HG02973 (cell line): ENCODE data around the gene UCMA.
"Not testable (repeated sequence)": the region's sequence is repeated elsewhere in the genome, so short reads cannot be mapped to it uniquely, and the experiment has no call there.

Experiments used
- ATAC-seq: cut with Tn5 transposase; IDR thresholded peaks from one replicate; pipeline ENCODE4 v1.9.1; 2021; ENCODE audit warnings: moderate library complexity; ENCODE audit not compliant: unreplicated experiment

The UCMA gene

DNA sequence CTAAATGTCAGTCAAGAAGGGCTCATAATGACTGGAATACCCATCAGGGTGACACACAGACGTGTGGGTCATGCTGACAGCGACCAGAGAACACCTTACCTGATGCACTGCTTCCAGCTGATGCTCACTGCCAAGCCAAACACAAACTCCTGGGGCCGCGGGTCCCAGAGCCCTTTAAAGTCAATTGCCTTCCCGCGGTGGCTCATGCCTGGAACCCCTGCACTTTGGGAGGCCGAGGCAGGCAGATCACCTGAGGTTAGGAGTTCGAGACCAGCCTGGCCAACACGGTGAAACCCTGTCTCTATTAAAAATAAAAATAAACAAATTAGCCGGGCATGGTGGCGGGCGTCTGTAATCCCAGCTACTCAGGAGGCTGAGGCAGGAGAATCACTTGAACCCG is 562 bp upstream of the UCMA start:
- ATAC-seq, result not testable (repeated sequence)

DNA sequence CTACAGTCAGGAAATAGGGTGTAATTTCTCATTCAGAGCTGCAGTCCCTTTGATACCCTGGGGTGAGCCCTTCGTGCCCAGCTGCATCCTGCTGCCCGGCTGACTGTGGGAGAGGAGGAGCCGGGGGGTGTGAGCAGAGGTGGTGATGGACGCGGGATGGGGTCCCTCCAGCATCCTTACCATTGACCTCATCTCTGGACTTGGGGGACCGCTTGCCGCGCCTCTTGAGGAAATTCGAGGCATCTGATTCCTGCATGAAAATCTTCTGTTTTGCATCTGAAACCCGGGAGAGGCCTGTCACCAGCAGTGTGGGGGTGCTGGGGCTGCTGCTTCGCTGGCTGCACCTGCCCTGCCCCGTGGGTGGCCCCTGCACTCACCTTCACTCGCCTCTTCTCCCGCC is 816 bp downstream of the UCMA start:
- ATAC-seq, result no peak

DNA sequence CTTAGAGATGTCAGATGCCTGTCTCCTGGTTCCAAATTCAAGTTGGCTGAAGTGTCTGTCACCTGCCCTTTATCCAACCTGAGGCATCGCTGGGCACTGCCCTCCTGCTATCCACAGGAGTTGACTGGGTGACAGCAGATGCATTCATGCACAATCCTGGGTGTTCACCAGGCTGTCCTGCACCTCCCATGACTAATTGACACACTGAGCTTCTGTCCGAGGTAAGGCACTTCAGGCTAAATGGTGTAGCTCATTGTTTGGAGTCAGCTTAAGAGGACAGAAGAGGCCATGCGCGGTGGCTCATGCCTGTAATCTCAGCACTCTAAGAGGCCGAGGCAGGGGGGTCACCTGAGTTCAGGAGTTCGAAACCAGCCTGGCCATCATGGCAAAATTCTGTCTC is 2.4 kb downstream of the UCMA start:
- no peak for ATAC-seq

DNA sequence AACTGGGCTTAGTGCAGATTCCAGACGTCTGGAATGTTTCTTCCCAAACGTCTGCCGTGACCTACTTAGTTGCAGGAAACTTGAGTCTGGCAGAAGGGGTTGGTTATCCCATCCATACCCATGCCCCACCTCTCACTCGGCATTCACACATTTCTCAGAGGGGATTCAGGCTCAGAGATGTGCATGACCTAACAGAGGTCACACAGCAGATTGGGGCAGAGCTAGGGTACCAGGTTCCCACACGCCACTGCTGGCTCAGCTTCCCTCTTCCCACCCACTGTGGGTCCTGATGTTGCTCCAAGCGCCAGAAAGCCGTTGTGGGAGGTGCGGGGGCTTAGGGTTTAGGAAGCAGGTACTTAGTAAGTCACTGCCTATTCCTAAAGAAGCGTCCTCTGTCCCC is 3.0 kb downstream of the UCMA start:
- no peak for ATAC-seq

DNA sequence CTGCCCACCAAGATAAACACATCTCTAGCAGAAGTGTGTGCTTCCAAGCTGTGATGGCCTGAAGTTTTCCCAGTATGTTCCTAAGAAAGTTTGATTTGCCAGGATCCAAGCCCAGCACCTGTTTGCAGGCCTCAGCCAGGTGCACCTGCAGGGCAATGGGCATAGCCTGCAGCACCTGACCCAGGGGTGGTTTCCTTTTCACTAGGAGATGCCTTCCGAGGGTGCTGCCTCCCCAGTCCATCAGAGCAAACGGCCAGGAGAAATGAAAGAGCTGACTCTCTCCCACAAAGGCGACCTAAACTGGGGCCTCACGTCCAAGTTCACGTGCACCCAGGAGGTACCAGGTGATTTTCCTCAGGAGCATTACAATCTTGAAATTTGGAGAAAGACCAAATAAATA is 7.1 kb downstream of the UCMA start:
- no peak for ATAC-seq

DNA sequence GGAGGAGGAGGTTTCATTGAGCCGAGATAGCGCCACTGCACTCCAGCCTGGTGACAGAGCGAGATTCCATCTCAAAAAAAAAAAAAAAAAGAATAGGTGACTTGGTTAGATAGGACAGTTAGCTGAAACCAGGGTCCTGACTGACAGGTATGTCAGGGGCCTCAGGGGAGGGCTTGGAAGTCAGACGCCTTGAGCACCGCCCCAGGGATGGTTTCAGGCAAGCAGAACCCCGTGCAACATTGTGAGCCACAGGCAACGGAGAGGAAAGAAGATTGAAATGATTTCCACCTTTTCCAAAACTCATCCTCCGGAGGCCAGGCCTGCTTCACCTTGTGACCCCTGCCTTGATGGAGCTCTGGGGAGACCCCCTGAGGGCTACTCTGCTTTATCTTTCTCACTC is 8.6 kb downstream of the UCMA start:
- no peak for ATAC-seq

DNA sequence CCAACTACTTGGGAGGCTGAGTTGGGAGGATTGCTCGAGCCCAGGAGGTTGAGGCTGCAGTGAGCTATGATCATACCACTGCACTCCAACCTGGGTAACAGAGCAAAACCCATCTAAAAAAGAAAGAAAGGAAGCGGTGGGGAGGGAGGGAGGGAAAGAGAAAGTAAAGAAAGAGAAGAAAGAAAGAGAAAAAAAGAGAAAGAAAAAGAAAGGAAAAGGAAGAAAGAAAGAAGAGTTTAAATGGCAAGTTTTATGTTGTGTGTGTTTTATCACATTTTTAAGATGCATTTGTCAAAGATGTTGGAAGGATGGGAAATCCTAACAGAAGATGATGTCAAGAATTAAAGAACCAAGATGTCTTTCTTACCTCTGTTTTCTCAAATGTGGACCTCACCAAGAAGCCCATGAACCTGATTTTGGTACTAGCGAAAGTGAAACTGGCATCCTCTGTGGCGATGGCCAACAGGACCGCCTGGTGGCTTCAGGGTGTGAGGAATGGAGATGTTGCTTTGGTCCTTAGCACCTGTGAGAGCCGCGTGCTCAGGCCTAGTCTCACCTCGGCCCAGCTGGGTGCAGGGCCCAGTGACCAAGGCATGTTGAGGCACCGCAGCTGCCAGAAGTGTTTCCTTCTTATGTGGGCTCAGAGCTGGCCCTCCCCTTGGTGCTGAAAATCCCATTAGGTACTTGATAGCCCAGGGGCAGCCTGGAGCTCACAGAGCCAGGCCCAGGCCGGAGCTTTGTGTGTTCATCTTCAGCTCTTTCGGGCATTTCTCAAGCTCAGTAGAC is 9.8 kb downstream of the UCMA start:
- ATAC-seq, result no peak

DNA sequence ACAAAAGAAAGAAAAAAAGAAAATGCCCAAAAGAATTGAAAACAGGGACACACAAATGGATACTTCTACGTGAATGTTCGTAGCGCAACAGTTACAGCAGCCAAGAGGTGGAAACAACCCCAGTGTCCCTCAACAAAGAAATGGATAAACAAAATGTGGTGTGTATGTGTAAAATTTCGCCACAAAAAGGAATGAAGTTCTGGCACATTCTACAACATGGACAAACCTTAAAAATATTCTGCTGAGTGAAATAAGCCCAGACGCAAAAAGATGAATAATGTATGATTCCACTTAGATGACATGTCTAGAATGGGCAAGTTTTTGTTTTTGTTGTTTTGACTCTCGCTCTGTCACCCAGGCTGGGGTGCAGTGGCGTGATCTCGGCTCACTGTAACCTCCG is 10.9 kb downstream of the UCMA start:
- ATAC-seq, result no peak

DNA sequence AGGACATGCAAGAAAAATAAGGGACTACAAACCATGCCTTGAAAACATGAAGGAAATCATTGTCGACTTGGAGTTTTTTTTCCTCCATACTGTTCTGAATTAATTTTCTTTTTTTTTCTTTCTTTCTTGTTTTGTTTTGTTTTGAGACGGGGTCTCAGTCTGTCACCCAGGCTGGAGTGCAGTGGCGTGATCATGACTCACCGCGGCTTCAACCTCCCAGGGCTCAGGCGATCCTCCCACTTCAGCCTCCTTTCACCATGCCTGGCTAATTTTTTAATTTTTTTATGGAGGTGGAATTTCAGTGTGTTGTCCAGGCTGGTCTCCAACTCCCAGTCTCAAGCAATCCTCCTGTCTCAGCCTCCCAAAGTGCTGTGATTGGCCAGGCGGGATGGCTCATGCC is 11.6 kb downstream of the UCMA start:
- no peak for ATAC-seq

DNA sequence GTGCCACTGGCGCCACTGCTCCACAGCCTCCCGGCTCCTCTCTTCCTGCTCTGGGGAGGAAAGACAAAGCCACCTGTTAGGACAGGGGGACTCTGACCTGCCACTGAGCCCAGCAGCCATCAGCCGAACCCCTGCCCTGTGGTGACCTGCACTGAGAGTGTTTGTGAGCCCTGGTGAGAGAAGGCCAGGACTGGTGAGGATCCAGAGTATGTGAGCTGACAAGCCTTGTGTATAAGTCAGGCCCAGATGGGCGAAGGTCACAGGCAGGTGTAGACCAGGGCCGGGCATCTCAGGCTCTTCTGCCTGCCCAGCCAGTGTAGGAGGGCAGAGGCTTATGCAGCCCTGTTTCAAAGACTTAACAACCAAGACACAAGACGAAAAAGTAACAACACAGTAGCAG is 12.0 kb downstream of the UCMA start:
- ATAC-seq, result no peak

DNA sequence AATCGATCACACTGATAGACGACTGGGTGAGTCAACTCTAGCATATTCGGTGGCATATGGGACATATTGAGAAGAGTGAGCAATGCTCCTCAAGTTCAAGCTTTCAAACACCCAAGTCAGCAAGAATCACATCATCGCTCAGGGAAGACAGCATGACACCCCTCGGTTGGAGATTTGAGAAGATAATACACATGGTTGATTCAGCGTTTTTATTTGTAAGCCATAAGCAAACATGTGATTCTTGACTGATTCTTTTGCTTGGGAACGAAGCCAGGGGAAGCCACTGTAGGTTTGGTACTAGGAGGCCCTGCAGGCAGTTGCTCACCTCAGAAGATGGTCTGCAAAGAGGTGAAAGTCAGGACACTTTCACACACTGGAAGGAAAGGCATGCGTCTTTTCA is 12.6 kb downstream of the UCMA start:
- no peak for ATAC-seq

DNA sequence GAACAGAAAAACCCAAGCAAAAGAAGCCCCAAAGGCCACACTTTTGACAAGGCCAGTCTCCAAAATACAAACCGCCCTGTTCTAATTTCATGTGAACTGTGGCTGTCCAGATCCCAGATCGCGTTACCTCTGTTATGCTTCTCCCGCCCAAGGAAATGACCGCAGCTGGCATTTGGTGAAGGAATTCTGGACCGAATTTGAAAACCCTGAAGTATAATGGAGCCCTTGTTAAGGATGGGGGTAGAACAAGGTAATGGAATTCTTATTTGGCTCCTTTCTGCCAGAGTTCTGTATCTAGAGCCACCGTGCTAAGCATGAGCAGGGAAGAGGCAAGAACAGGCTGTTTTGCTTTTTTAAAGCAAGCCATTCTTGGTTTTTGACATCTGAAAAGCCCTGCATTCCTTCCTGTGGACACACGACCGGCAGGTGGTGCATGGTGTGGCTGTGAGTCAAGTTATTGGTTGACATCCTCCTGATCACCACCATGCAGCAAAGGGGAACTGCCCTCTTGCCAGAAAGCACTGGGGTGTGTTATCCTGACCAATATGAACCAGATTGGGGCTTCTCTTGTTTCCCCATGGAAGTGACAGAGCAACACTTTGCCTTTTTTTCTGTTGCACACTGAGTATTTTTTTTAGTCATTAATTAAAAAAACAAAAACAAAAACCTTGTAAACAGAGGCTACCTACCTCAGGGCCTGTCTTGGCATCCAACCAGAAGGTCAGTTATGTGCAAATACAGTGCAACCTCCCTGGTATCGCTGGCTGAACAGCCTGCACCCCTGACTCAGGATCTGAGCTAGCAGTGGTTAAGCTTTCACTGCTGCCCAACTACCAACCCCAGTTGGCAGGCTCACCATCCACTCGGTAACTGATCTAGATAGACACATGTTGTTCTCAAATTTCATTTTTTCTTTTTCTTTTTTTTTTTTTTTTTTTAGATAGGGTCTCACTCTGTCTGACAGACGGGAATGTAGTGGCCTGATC is 14.2 kb downstream of the UCMA start:
- ATAC-seq, result no peak

DNA sequence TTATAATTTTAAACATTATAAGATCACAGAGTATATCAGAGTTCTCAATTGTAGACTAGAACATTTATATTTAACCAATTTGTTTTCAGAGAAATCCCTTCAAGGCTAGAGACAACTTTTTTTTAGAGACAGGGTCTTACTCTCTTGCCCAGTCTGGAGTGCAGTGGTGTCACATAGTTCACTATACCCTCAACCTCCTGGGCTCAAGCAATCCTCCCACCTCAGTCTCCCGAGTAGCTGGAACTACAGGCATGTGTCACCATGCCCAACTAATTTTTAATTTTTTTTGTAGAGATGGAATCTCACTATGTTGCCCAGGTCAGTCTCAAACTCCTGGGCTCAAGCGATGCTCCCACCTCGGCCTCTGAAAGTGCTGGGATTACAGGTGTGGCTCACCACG is 15.3 kb downstream of the UCMA start:
- no peak for ATAC-seq

DNA sequence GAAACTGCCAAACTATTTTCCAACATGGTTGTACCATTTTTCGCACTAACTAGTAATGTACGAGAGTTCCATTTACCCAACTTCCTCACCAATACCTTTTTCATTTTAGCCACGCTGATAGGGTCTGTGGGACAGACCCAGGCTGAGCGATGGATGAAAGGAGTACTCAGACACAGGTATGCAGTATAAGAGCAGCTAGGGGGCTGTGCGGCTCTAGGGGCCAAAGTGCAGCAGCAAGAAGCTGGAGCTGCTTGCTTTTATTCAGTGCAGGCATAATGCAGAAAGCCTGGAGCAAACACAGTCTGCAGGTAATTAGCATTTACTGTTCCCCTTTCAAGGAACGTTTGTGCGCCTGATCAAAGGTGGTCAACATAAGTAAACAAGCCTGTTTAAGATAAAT is 21.0 kb downstream of the UCMA start:
- ATAC-seq, result no peak

DNA sequence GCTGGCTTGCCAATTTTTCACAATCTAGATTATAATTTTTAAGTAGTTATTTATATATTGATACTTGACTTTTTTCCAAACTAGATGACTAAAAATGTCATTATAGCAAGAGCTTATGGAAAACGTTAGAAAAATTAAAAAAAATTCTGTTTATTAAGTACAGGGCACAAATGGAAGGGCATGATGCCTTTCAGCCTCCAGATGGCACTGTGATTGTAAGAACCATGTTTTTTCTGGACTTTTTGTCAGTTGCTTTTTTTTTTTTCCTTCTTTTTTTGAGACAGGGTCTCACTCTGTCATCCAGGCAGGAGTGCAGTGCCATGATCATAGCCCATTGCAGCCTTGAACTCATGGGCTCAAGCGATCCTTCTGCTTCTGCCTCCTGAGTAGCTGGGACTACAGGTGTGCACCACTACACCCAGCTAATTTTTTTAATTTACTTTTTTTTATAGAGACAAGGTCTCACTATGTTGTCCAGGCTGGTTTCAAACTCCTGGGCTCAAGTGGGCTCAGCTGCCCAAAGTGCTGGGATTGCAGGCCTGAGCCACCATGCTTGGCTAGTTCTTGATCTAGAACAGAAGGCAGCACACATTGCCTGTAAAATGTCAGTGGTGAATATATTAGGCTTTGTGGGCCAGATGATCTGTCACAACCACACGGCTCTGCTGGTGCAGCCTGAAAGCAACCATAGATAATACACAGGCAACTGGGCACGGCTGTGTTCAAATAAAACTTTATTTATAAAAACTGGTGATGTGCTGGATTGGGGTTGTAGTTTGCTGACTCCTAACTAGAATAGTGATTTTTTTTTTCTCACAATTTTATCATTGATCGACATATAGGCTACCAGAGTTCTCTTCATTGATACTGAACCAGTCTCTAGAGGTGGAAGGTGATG is 27.4 kb downstream of the UCMA start:
- no peak for ATAC-seq

DNA sequence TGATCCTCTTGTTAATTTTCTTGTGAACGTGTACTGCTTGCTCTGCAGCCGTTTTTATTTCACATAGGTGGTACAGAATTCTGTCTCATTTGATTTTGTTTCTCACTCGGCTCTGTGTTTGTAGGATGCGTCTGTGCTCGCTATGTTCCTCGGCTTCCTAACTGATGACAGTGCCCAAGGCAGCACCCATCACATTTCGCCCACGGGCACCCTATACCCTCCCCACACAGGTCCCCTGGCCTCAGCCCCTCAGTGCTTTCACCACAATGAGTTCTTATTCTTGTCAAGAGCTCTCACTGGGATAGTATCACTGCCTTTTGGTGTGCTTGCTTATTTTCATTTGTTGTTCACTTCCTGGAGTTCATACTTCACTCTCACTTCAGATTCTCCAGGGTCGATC is 28.1 kb downstream of the UCMA start:
- ATAC-seq, result no peak

DNA sequence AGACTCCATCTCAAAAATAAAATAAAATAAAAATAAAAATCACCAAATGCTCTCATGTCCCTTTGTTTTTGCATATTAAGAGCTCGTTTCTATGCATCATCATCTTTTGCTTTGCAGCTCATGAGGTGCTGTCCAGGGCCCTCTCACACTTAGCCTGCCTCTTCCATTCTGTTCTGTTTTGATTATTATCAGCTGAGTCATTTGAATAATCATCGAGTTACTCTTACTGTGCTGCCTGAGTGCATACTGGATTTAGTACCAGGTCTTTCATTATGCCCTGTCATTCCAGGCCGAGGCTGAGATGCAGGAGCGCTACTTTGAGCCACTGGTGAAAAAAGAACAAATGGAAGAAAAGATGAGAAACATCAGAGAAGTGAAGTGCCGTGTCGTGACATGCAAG is 33.0 kb downstream of the UCMA start:
- ATAC-seq, result no peak

DNA sequence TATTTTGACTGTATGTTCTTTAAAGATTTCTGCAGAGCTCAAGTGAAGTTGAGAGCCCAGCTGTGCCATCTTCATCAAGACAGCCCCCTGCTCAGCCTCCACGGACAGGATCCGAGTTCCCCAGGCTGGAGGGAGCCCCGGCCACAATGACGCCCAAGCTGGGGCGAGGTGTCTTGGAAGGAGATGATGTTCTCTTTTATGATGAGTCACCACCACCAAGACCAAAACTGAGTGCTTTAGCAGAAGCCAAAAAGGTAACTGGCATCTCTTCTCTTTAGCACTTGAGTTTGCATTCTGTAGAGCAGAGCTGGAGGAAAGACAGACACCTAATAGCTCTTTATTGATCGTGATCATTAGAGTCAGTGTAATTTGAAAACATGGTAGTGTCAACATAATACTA is 39.2 kb downstream of the UCMA start:
- no peak for ATAC-seq

DNA sequence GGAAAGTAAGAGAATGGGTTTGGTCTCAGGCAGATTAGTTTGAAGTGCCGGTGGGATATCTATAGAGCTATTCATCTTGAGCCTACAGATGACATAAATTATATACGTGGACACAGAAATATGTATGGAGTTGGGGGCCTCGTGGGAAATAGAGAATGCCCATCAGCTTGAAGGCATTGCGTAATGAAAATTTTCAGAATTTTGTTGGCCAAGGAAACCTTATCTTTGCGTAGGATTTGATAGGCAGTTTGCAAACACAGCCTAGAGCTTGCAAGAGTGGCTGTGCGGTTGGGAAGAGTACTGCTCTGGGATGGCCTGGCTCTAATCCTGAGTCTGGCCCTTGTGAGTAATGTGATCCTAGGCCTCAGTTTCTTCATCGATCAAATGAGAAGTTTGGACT is 40.5 kb downstream of the UCMA start:
- no peak for ATAC-seq

DNA sequence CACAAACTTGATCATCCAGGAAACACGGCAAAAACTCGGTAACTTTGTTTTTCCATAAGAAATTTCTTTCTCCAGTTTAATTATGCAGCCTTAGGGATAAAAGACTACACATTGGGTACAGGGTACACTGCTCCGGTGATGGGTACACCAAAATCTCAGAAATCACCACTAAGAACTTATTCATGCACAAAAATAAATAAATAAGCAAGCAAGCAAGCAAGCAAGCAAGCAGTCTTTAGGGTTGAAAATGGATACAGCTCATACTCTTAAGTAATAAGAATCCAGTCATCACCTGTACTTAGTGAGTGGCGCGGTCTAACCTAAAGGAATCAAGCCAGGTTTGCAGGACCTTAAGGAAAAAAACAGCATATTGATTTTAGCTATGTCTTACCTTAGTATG is 42.8 kb downstream of the UCMA start:
- no peak for ATAC-seq

DNA sequence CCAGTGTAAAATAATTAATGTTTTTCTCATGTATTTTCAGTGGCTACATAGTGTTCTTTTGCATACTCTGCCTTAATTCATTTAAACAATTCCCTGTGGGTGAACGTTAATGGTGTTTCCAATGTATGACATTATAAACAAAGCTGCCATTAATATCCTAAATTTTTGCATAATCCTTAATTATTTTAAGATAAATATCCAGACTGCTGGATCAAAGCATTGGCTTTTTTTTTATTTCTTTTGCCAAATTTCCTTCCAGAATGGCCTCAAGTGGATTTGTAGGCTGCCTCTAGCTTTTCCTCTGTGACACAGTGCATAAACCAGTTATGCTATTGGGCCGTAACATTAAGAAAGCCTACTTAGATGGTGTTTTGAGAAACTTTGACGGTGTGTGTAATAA is 43.4 kb downstream of the UCMA start:
- no peak for ATAC-seq
